Right ventricle myocardium superior (tissue), 1 donor: ENCODE data around the gene UNC79. TPM values are rescaled to one million over a fixed set of nuclear protein-coding genes. Genes with fewer than 3 reads are reported as not detected.

ENCODE experiments used
- ATAC-seq: fragments of 200-7000 bp; cut with Tn5 transposase; one replicate; pipeline ENCODE4 v1.9.1; 2020; ENCODE audit warnings: mild to moderate bottlenecking; ENCODE audit not compliant: poor library complexity
- DNase-seq: peaks from one replicate; pipeline ENCODE4 v3.0.0-alpha.2; 2020
- intact Hi-C: fragments of 100-400 bp; cut with DNase I; formaldehyde crosslinking; loops from one replicate; pipeline ENCODE4 v1.11.2; 2022
- total RNA-seq: library from RNA; stranded (reverse); fragmentation: NEBNext Ultra II Directional; extraction: Animal tissue kit (Norgen Biotek cat#: 25700); gene quantifications from one replicate; pipeline ENCODE4 v1.2.1, GENCODE V29; 2021
- donor health status: DM: no; HTN: yes; CAD: no; lungs with severe emphysema.

Gene UNC79
- total RNA-seq, 1 donor from 2014 or later: 0.22 TPM

DNA sequence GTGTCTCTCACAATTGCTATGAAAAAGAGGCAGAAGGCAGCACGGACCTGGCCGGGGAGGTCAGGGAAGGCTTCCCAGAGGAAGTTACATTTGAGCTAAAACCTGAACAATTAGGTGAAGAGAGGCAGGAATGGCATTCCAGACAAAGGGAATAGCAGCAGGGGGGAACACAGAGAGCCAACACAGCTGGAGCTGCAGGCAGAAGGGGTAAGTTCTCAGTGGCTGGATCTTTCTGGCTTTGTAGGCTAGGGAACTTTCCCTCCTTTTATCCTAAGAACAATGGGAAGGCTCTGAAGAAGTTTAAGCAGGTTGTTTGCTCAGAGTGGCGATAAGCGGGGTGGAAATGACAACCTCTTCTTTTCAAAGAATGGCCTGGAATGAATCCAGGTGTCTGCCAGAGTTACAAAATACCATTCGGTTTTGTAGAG is 257.5 kb downstream of the UNC79 start:
- no peak for DNase-seq
- no peak for ATAC-seq
- intact Hi-C loops: no loop called here

DNA sequence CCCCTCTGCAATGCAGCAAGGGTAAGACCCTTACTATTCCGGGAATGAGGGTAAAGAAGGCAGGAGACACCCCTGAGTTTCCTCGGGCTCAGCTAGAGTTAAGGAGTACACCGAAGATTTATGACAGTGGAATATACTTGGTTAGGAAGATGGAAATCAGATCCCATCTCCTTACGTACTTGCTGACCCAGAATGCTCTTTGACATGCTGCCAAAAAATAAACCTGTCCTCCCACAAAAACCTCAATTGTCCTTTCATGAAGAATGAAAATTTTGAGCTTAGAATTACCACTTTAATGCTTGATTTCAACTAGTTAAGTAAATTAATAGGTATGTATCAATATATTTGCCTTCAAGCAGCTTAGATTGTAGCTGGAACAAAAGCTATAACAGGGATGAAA is 258.1 kb downstream of the UNC79 start:
- no peak for ATAC-seq
- intact Hi-C loops: no loop called here
- DNase-seq: no peak

DNA sequence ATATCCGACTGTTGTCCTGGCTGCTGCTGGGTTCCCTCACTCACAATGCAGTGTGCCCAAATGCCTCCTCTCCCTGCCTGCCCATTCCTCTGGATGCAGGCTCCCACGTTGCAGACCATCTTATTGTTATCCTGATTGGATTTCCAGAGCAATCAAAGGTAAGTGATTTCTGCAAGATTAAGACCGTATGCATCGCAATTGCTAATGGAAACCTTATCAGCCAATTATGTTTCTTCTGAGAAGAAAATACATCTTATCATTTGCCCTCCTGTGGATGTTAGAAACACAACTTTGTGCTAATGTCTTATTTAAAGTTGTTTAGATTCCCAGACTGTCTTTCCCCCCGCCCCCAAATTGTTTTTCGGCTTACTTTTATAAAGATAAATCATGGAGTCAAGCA is 259.4 kb downstream of the UNC79 start:
- no peak for ATAC-seq
- intact Hi-C loops: no loop called here

DNA sequence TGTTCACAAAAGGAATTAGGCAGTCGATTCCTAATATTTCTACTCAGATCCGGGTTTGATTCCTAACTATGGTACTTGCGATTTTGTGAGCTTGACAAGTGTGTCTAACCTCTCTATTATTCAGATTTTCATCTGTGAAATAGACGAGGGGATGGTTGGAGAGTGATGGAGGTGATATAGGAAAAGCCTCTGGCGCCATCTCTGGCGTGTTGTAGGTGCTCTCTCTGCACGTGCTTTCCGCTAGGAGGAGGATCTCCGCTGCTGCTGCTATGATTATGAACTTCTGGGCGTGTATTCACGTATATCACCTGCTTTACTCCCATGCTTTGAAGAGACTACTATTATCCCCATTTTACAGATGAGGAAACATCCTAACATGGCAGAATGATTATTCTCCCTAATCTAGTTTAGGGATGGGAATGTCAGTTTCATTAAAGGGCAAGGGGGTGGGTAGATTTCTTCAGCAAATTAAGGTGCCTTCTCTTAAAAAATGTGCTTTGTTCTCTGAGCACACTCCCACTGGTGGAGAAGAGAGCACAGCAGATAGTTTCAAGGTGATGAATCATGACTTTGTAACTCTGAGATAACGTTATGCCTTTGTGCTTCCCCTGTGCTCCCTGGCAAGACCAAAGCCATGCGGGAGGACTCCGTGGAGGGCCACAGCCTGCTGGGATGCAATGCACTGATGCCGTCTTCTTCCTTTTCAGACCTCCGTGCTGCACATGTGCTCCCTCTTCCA is 260.5 kb downstream of the UNC79 start:
- no peak for ATAC-seq
- intact Hi-C loops: no loop called here
- DNase-seq: no peak

More for the DNA sequence above, 259.4 kb downstream of the UNC79 start:
- DNase-seq: no peak

DNA sequence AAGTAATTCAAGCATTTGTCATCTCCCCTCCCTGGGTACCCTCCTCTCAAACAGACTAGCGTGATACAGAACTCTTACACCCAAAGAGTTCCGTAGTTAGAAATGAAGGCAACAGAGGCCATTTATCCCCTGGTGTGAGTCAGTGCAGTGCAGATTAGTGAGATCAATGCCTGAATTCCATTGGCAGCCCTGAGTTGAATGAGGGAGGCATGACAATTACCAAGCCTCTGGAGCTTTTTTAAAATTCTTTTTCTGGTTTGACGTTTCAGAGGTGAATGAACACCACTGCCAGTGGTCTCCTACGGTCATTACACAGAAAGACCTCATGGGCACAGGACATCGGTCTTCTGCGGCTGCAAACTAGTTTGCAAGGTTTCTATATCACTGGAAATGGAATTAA is 263.2 kb downstream of the UNC79 start:
- no peak for ATAC-seq
- no peak for DNase-seq
- intact Hi-C loops: no loop called here

DNA sequence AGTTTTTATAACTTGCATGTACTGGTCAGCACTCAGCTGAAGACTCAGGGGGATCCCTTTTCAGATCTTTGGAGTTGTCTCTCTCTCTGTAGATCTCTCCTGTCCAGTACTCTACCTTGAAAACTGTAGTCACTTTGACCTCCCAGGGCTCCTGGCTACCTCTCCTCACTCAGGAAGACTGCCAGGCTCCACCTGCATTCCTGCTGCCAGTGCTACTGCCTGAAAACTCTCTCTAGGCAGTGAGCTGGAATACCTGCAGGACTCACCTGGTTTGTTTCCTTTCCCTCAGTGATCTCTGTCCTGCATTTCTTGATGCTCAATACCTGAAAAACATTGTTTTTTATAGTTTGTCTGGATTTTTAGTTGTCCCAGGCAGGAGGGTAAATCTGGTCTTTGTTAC is 270.2 kb downstream of the UNC79 start:
- no peak for ATAC-seq
- DNase-seq: no peak
- intact Hi-C loops: no loop called here

DNA sequence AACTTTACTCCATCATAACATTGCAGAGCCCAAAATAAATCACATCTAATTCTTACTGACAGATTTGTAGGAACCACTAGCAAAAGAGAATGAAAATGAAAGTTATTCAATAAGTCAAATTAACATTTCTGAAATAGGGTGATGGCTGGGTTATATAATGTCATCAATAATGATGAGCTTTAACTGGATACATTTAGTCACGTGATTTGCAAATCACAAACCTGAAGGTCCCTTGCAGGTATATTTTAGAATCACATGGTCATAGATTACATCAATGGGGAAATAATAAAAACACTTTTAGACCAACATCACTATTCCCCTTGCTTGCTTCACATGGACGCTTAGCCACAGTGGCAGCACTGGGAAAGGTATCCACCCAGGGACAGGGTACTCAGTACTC is 270.8 kb downstream of the UNC79 start:
- ATAC-seq (no peak), DNase-seq (no peak)
- intact Hi-C loops: no loop called here

DNA sequence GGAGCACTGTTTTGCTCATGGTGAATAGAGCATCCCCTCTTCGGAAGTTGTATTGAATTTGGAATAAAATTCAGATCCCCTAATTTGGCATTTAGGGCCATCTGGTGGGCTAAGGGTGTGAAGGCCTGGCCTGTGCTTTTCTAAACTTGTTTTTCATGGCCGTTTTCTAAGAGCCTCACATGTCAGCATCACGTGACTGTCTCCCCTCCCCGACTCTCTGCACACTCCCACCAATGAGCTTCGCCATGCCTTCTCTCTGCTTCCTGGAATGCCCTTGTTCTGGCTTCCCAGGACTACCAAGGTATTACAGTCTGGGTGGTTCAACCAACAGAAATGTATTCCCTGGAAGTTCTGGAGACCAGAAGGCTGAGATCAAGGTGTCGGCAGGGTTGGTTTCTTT is 272.2 kb downstream of the UNC79 start:
- DNase-seq (no peak), ATAC-seq (no peak)
- intact Hi-C loops: no loop called here

DNA sequence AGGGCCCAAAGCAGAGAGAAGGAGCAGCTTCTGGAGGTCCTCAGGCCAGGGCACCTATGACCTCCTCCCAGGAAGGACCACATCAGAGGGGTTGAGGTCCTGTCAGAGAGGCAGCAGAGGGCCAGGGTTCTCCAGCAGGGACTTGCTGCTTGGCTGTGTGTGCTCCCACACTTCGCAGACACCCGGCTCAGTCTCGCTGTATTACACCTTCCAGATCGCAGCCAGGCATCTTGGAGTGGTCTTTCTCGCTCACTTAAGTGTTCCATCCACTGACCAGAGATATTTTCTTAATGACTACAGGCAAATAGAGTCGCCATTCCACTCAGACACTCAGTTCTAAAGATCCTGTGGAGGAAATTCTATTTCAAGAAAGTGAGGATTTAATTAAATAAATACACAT is 273.2 kb downstream of the UNC79 start:
- intact Hi-C loops: no loop called here
- ATAC-seq (no peak), DNase-seq (no peak)

DNA sequence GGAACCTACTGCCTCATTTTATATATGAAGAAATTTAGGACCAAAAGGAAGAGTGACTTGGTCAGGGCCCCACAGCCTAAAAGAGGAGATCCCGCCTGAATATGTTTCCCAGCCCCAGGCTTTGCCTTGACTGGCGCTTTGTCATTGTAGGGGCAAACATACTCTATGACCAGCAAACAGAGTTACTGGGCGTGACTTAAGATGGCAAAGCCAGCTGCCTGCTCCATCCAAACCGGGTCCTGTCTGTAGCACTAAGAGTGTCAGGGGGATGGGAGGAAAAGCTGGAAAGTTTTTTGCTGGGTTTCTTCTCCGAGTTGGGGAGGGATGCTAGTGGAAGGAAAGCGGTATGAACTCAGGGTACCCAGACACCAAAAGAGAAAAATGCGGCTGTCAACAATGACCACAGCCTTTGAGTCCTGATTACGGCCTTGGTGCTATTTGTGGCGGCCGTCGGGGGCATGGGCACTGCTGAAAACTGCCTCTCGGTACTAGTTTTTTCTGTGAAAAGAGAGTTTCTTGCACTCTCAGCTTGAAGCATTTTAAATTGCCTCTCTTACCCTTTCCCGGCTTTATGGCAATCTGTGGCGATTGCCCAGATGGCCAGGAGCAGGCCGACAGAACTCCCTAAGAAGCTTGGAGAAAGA is 274.9 kb downstream of the UNC79 start:
- intact Hi-C loops: no loop called here
- ATAC-seq (no peak), DNase-seq (no peak)

DNA sequence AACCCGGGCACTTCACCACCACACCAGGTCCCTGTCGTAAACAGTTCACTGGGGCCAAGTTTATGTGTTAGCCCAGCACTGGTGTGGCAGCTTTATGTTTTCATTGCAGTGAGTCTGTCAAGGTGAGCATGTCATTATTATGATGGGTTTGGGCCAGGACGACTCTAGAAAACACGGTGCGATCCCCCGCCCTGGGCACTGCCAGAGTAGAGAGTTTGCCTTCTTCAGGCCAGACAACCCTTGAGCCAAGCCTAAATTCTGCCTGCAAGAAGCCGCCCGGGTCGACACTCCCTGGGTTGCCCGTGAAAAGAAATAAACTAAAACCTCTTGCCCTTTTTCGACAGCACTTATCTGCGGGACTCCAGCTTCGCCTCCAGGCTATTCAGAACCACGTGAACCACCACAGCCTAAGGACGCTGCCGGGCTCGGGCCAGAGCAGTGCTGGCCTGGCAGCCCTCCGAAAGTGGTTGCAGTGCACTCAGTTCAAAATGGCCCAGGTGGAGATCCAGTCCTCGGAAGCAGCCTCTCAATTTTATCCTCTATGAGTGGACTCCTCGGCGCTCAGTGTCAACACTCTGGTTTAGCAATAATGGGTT is 275.7 kb downstream of the UNC79 start:
- intact Hi-C loops: no loop called here

DNA sequence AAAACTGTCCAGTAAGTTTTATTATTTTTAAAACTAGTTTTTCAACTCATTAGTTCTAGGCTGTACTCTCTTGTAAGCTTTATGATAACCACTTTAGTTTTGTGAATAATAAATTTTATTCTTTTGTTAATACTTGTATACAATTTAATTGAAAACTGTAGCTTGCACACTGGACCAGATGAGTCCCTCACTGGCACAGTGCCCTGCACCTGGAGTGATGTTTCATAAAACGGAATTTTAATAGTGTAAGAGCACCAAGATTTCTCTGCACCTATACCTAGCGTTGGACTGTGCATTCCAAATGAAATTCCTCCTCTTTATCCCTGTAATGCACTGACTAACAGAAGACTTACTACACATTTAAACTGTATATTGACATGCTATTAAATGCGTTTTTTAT is 276.7 kb downstream of the UNC79 start:
- DNase-seq (no peak), ATAC-seq (no peak)
- intact Hi-C loops: no loop called here

More for the DNA sequence above, 275.7 kb downstream of the UNC79 start:
- DNase-seq (no peak), ATAC-seq (no peak)

DNA sequence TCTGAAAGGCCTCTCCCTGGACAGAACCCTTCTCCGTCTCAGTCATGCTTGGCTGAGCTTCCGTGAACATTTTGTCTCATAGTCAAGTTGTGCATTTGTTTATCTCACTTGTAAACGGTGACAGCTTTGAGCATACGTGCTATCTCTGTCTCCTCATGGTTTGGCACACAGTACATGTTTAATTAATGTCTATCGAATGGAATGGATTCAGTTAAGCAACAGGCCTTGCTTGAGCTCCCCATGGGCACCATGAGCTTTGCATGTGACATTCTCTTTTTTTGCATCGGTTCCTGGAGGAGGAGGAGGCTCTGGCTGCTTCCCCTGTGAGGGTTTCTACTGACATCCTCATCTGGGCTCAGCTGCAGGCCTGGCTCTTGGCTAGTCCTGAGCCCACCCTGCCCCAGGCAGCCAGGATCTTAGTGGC is 277.6 kb downstream of the UNC79 start:
- intact Hi-C loops: no loop called here
- ATAC-seq (peak; percentile 89), DNase-seq (no peak)

DNA sequence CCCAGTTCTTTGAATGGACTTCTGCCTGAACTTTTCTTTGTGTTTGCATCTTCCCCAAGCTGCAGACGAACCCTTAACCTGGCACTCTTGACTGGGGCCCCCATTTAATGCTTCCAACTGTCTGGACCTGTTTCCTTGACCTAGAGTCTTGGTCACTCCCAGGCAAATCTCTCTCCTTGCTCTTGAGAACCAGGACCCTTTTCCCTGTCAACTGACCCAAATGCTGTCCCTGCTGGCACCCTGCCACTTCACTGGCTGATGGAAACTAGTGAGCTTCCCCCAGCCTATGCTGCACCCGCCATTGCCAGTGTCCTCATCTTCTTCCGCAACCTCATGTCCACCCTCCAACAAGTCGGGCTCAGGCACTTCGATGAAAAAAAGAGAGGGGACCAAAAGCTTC is 278.1 kb downstream of the UNC79 start:
- no peak for DNase-seq
- no peak for ATAC-seq
- intact Hi-C loops: no loop called here

DNA sequence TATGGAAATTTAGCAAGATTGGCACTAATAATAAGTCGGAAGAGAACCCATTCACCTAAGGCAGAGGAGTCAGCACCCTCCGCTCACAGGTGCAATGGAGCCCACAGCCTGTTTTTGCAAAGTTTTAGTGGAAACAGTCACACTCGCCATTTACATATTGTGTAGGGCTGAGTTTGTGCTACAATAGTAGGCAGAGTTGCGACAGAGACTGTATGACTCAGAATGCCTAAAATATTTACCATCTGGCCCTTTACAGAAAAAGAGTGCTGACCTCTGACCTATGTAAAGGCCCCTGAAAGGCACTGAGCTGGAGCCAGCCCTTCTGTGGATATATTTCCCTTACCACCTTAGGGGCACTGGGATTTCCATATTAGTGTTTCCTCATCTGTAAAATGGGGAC is 278.5 kb downstream of the UNC79 start:
- intact Hi-C loops: no loop called here
- DNase-seq (no peak), ATAC-seq (no peak)

DNA sequence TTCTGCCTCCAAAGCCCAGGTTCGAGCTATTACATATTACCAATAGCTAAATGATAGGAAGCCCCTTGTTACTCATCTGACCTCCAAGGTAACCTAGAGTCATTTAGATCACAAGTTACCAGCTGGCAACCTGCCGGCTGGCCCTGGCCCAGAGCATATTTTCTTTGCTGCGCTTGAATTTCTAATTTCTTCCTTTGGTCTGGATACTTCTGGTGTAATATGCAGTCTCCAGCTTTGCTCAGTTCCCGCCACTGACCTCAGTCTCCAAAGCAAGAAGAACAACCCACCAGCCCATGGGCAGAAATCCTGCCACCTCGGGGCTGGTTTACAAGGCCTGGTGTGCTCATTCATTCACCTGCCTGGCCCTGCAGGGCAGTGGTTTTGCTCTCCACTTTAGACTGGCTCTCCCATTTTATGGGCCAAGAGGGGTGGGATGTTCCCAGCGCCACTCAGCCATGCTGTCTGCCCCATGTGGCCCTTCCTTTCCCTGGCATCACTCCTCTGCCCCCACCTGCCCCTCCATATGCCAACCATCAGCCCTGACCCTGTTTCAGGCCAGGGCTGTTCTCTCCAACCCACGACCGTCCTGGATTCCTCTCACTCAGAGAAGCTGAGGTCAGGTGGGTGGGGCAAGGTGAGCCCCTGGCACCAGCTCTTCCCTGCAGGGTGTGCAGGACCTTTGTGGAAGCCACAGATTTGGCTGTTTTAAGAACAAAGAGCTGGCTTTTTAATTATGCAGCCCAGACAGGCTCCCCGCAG is 281.5 kb downstream of the UNC79 start:
- ATAC-seq (no peak), DNase-seq (no peak)
- intact Hi-C loops: no loop called here

DNA sequence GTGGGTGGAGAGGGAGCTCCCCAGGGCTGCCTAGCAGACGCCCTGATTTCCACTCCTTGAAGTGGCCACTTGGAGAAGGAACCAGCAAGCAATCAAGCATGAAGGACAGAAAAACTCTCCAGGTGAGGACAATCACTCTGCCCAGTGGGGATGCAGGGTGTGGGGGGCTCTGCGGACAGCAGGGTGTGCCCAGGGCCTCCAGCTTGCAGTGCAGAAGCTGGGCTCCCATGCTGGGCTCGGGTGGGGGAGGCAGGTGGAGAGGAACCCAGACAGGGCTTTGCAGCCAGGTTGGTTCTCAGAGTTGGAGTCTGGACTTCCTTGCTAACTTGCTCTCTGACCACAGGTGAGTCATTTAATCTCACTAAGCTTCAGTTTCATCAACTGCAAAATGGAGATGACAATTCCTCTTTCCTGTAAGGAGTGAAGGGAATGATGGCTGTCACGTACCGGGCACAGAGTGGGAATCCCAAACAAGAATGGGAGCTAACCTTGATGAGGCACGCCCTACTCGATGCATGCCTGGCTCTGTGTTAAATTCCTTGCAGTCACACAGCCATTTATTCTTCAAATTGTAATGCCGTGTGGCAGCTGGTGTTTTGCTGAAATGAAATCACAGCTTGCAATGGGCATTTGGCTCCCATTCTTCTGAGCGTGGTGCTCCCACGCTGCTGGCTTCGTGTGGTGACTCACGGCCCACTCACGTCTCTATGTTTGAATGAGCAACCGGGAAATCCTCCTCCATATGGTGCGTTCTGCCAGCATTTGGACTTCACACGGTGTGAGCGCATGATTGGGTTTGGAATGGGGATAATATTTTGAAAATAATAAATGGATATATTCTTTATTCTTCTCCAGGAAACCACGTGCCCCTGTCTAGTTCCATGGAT is 282.3 kb downstream of the UNC79 start:
- no peak for ATAC-seq
- intact Hi-C loops: no loop called here
- DNase-seq: no peak

DNA sequence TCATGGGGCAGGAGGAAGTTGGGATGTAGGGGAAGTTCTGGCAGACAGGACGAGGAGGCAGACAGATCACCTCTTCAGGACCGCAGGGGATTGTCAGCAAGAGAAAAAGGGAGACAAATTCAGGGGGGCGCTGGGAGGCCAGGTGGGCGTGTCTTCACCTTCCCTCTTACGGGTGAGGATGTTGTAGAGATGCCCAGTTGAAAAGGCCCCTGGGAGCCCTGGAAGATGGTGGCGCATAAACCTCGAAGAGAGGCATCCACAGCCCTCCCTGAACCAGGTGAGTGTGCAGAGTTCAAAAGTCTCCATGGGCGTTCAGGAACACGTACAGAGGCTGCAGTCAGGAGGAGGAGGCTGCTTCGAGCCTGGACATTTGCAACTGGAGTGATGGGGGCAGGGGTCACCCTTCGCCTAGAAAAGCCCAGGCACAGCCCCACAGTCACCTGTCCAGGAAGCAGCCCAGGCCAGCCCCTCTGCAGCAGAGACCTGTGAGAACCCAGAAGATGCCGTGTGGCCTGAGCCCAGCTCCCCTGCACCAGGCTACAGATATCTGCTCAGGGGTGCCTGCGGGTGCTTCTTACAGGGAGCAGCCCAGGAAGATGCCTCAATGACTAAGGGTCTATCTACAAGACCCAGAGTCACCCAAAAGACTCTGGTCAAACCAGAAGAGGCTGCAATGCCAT is 283.1 kb downstream of the UNC79 start:
- ATAC-seq: no peak
- DNase-seq: no peak
- intact Hi-C loops: no loop called here
